Measurements from ENCODE around the gene EVI5. TPM values are rescaled to one million over a fixed set of nuclear protein-coding genes. Genes with fewer than 3 reads are reported as not detected.

Gene EVI5
- total RNA-seq, 2 donors from 2014 or later: 20.8 to 29.0 TPM

DNA sequence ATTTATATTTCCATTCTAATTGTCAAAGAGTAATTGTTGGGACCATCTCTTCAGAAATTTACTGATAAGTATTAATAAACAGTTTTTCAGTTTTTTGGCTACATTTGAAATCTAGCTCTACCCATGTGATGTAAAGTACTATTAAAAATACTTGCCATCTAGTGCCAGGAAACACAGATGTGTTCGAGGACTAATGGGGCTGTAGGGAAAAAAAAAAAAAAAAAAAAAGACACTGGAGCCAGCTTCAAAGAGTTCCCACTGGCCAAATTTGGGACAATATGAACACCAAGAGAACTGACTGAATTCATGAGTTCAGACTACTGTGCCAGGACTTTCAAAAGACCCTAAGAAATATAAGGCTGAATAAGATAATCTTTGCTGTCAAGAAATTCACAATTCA is 233.0 kb downstream of the EVI5 start:
- Histone ChIP-seq H3K9ac (ENCODE audit: extremely low read depth, low read length, poor library complexity, severe bottlenecking) (no peak overlapping the region), H3K27ac (ENCODE audit: low read depth, low read length) (no peak overlapping the region), H3K27me3 (ENCODE audit: control insufficient read depth, insufficient read depth, low read length, poor library complexity, severe bottlenecking) (no peaks in the 10 kb centered on the region), H3K36me3 (ENCODE audit: control insufficient read depth, insufficient read depth, low read length) (no peaks in the 10 kb centered on the region), H3K4me1 (ENCODE audit: control insufficient read depth, insufficient read depth, low read length) (no peaks in the 10 kb centered on the region), H3K9me3 (ENCODE audit: control insufficient read depth, low read length) (no peaks in the 10 kb centered on the region), H3K4me3 (ENCODE audit: low read length) (no peak overlapping the region)
- DNase-seq: no peak
- Mint-ChIP-seq H3K9me3 (peaks cover 8% of the 10 kb centered on the region), H3K27me3 (ENCODE audit: insufficient read depth) (no peaks in the 10 kb centered on the region), H3K36me3 (ENCODE audit: low read depth) (peaks cover 6% of the 10 kb centered on the region), H3K4me3 (no peak overlapping the region), H3K4me1 (no peaks in the 10 kb centered on the region), H3K27ac (no peak overlapping the region)
- 89% methylated on average over 1 of the region's 1 CpG; no CpG with 5 or more reads in 1 of the 2 experiments for WGBS, 2 experiments (ENCODE audit: insufficient coverage in 1 of 2, insufficient read length in 1 of 2)
- TF ChIP-seq, protein P1, sequence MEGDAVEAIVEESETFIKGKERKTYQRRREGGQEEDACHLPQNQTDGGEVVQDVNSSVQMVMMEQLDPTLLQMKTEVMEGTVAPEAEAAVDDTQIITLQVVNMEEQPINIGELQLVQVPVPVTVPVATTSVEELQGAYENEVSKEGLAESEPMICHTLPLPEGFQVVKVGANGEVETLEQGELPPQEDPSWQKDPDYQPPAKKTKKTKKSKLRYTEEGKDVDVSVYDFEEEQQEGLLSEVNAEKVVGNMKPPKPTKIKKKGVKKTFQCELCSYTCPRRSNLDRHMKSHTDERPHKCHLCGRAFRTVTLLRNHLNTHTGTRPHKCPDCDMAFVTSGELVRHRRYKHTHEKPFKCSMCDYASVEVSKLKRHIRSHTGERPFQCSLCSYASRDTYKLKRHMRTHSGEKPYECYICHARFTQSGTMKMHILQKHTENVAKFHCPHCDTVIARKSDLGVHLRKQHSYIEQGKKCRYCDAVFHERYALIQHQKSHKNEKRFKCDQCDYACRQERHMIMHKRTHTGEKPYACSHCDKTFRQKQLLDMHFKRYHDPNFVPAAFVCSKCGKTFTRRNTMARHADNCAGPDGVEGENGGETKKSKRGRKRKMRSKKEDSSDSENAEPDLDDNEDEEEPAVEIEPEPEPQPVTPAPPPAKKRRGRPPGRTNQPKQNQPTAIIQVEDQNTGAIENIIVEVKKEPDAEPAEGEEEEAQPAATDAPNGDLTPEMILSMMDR (conservative IDR thresholded peaks at IDR 0.05): no peak

DNA sequence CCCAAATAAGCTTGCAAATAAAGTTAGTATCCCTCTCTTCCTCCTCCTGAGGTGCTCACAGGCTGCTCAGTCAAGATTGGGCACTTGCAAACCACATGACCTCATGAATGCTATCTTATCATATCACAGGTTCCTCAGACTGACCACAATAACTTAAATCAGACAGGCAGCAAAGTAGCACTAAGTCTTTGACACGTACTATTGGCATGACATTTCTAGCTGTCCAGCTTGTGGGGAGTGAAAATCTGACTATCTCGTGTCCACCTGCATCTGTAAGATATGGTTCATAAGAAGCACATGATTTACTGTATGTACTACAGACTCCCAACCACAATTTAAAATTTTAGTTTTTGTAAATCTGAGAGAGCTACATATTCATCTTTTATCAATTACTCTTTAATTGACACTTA is 240.1 kb downstream of the EVI5 start:
- Histone ChIP-seq H3K36me3 (ENCODE audit: control insufficient read depth, insufficient read depth, low read length) (no peaks in the 10 kb centered on the region), H3K4me3 (ENCODE audit: low read length) (no peak overlapping the region), H3K27me3 (ENCODE audit: control insufficient read depth, insufficient read depth, low read length, poor library complexity, severe bottlenecking) (no peaks in the 10 kb centered on the region), H3K27ac (ENCODE audit: low read depth, low read length) (no peak overlapping the region), H3K9ac (ENCODE audit: extremely low read depth, low read length, poor library complexity, severe bottlenecking) (no peak overlapping the region), H3K9me3 (ENCODE audit: control insufficient read depth, low read length) (no peaks in the 10 kb centered on the region), H3K4me1 (ENCODE audit: control insufficient read depth, insufficient read depth, low read length) (no peaks in the 10 kb centered on the region)
- H3K36me3 Mint-ChIP-seq (ENCODE audit: low read depth): peaks cover 3% of the 10 kb centered on the region
- H3K27ac Mint-ChIP-seq: no peak overlapping the region
- no peak for DNase-seq
- peaks cover 4% of the 10 kb centered on the region for H3K9me3 Mint-ChIP-seq
- H3K4me1 Mint-ChIP-seq: peaks cover 3% of the 10 kb centered on the region
- no peak overlapping the region for H3K4me3 Mint-ChIP-seq
- TF ChIP-seq, protein P1 (conservative IDR thresholded peaks at IDR 0.05): no peak
- 80 to 92% methylated on average over 1 to 2 of the region's 2 CpGs for WGBS, 2 experiments (ENCODE audit: insufficient coverage in 1 of 2, insufficient read length in 1 of 2)
- no peaks in the 10 kb centered on the region for H3K27me3 Mint-ChIP-seq (ENCODE audit: insufficient read depth)

DNA sequence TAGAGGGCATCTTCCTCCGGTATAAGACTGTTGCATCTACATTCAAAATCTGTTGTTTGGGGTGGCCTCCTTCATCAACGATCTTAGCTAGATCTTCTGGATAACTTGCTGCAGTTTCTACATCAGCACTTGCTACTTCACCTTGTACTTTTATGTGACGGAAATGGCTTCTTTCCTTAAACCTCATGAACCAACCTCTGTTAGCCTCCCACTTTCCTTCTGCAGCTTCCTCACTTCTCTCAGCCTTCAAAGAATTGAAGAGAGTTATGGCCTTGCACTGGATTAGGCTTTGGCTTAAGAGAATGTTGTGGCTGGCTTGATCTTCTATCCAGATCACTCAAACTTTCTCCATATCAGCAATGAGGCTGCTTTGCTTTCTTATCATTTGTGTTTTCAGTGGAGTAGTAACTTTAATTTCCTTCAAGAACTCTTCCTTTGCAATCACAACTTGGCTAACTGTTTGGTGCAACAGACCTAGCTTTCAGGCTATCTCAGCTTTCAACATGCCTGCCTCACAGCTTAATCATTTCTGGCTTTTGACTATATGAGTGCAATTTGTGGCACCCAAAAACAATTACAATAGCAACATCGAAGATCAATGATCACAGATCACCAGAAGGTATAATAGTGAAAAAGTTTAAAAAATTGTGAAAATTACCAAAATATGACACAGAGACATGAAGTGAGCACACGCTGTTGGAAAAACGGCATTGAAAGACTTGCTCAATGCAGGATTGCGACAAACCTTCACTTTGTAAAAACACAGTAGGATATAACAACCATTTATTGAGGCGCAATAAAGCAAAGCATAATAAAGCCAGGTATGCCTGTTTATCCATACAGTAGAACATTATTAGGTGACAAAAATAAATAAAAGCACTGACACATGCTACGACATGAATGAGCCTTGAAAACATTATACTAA is 241.5 kb downstream of the EVI5 start:
- H3K27me3 Mint-ChIP-seq (ENCODE audit: insufficient read depth): no peaks in the 10 kb centered on the region
- H3K4me1 ChIP-seq (ENCODE audit: control insufficient read depth, insufficient read depth, low read length): no peaks in the 10 kb centered on the region
- peaks cover 3% of the 10 kb centered on the region for H3K4me1 Mint-ChIP-seq
- H3K36me3 Mint-ChIP-seq (ENCODE audit: low read depth): no peaks in the 10 kb centered on the region
- H3K4me3 Mint-ChIP-seq: no peak overlapping the region
- H3K9me3 ChIP-seq (ENCODE audit: control insufficient read depth, low read length): no peaks in the 10 kb centered on the region
- no peak overlapping the region for H3K27ac Mint-ChIP-seq
- TF ChIP-seq, protein P1 (conservative IDR thresholded peaks at IDR 0.05): no peak
- no peaks in the 10 kb centered on the region for H3K27me3 ChIP-seq (ENCODE audit: control insufficient read depth, insufficient read depth, low read length, poor library complexity, severe bottlenecking)
- no peak for DNase-seq
- H3K9ac ChIP-seq (ENCODE audit: extremely low read depth, low read length, poor library complexity, severe bottlenecking): no peak overlapping the region
- no peak overlapping the region for H3K27ac ChIP-seq (ENCODE audit: low read depth, low read length)
- H3K9me3 Mint-ChIP-seq: no peaks in the 10 kb centered on the region
- 87 to 94% methylated on average over 6 to 9 of the region's 9 CpGs for WGBS, 2 experiments (ENCODE audit: insufficient coverage in 1 of 2, insufficient read length in 1 of 2)
- no peak overlapping the region for H3K4me3 ChIP-seq (ENCODE audit: low read length)
- H3K36me3 ChIP-seq (ENCODE audit: control insufficient read depth, insufficient read depth, low read length): no peaks in the 10 kb centered on the region

Measured in endodermal cell (in vitro differentiated cells).